Measurements from ENCODE around the gene ZNF154.
"Not testable (repeated sequence)": the region's sequence is repeated elsewhere in the genome, so short reads cannot be mapped to it uniquely, and the experiment has no call there.

Gene ZNF154

DNA sequence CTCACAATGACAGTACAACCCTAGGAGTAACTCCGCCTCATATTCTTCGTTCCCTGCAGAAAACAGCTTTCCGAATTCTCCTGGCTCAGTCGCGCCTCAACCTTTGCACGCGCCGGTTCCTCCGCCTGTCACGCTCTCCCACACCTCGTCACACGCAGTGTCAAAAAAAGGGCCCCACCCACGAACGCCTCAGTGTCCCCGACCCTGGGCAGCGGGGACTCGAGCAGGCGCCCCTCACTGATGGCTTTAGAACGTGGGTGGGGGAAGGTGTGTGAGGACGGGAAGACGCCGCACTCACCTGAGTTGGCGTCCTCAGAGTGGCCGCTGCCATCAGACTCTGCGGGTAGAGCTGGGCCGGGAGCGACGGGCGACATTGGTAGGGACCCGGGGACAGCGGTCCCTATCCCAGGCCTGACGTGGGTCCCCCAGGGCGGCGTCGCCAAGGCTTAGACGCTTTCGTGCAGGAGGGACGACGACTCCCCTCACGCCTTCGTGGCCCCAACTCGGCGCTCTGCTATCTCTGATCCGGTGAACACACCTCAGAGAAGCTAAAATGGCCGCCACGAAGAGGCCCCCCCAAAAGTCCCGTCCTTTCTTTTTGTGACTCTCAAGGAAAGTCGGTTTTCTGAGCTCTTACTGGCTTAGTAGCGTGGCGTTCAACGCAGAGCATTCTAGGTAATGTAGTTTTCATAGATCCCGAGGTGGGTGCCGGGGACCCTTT is at the start of gene ZNF154:
TSS of gene ZNF154 (minus strand) at position 564 of the 721 bp plus-strand sequence. CDS start at position 331, 233 bp downstream.
- DNase-seq: no peak

DNA sequence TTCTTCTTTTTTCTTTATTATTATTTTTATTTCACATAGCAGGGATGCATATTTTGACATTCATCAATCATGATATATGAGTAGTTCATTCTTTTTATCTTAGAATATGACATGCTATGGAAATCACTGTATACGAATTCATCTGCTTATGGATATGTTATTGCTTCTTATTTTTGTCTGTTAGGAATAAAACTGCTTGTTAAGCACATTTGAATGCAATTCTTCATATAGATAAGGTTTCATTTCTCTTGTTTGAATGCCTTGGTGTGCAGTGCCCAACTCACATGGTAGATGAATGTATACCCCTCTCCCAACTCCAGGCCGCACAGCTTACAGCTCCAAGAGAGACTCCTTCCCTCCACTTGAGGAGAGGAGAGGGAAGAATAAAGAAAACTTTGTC is 48.9 kb upstream of the ZNF154 start:
- no peak for DNase-seq

DNA sequence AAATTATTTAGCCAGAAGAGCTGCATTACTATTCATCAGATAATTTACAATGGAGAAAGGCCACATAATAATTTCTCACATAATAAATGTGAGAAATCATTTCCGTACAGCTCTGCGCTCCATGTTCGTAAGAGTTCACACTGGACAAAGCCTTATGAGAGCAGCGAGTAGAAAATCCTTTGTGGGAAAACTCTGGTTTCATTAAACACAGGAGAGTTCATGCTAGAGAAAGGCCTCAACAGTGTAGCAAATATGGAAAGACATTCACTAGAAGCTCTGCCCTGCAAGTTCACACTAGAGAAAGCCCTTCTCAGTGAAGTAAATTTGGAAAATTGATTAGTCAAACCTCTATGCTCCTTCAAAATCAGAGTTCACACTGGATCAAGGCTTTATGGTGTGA is 46.0 kb upstream of the ZNF154 start:
- DNase-seq: no peak

DNA sequence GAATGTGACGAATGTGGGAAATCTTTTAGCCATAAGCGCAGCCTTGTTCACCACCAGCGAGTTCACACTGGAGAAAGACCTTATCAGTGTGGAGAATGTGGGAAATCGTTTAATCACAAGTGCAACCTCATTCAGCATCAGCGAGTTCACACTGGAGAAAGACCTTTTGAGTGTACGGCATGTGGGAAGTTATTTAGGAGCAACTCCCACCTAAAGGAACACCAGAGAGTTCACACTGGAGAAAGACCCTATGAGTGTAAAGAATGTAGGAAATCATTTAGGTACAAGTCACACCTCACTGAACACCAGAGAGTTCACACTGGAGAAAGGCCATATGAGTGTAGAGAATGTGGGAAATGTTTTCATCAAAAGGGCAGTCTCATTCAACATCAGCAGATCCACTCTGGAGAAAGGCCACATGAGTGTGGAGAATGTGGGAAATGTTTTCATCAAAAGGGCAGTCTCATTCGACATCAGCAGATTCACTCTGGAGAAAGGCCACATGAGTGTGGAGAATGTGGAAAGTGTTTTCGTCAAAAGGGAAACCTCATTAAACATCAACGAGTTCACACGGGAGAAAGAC is 45.2 kb upstream of the ZNF154 start:
- no peak for DNase-seq

DNA sequence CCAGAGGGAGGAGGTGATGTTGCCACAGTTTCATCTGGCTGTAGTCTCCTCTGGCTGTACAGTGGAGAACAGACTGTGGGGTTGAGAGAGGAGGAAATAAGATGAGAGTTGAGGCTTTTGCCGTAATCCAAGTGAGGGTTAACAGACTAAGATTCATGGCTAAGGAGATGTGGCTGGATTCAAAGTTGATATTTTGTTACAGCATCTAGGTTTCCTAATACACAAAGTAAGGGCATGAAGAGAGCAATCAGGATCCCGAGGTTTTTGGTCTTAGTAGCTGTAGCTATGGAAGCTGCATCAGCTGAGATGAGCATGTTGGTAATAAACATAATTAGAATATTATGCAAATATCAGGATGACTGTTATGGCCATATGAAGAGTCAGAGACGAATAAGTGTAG is 39.0 kb upstream of the ZNF154 start:
- no peak for DNase-seq

DNA sequence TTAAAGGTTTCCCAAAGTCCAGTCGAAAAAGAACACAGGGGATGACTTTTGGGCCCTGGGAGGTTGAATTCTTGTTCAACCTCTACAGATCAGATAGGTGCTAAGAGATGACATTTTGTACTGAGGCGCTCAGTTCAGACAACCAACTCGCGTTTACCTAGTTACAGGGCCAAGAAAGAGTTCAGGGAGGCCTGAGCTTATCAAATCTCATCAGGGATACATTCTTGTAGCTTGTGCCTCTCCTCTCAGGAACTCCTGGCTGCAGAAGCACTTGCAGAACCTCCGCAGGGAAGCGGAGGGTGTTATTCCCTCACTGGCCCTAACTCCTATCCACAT is 38.4 kb upstream of the ZNF154 start:
- no peak for DNase-seq

GRCh38 chr19:57746580-57747471 is 37.8 kb upstream of the ZNF154 start, which contains the start of gene ZNF776:
Gene ZNF776 (plus strand): TSS chr19:57746815. CDS start chr19:57747059, 244 bp downstream.
- peak; percentile 36 for DNase-seq

GRCh38 chr19:57738770-57739169 is 29.8 kb upstream of the ZNF154 start:
- DNase-seq: not testable (repeated sequence)

DNA sequence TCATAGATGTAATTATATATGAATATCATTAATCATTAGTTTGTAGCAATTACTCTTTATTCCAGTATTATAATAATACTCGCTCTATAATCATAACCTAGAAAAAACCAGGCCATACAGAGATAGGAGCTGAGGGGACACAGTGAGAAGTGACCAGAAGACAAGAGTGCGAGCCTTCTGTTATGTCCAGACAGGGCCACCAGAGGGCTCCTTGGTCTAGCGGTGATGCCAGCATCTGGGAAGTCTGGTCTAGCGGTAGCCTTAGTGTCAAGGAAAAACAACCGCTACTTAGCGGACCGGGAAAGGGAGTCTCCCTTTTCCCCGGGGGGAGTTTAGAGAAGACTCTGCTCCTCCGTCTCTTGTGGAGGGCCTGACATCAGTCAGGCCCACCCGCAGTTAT is 29.3 kb upstream of the ZNF154 start:
- DNase-seq: not testable (repeated sequence)

DNA sequence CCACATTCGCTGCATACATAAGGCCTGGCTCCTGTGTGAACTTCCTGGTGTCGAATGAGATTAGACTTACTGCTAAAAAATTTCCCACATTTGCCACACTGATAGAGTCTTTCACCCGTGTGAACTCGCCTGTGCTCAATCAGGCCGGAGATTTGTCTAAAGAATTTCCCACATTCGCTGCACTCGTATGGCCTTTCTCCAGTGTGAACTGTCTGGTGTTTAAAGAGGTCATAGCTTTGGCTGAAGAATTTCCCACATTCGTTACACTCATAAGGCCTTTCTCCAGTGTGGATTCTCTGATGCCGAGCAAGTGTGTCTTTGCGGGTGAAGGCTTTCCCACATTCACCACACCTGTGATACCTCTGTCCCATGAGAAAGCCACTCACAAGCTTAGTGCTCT is 11.9 kb upstream of the ZNF154 start:
- DNase-seq: no peak

DNA sequence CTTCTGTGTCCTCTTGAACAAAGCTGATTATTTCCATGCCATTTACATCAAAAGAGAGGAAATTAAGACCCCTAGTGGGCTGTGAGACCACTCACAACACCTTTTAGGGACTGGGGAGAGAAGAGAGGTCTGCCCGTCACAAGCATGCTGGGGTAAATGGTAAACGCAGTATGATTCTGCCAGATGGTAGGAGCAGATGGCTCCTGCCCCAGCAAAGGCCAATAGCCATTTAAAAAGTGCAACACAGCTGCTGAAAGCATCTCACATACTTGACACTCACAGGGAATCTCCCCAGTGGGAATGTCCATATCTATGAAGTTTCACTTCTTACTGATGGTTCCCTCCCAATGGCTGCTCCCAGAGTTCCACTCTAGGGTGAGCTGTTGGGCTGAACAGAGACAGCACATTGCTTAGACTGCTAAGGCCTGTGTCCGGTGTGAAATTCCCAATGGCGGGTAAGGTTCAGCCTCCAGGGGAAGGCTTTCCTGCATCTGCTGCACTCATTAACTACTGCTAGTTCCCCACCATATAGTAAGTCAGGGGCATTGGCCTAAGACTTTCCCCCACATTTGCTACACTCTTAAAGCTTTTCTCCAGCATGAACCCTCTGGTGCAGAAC is 11.0 kb upstream of the ZNF154 start:
- DNase-seq: no peak

DNA sequence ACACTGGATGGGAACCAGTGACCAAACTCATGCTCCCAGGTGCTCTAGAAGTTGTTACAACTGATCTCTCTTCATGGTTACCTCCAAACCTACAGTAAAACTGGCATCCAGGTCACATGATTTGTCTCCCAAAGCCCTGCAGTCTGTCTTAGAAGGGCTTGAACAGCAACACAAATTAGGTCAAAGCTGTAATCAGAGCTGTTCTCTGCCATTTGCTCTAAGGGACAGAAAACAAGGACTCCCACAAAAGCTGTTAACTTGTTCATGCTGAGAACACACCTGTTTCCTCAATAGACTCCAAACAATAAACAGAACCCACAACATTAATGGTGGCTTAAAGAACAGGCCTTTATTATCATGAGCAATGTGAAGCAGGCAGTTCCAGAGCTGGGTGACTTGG is 10.4 kb upstream of the ZNF154 start:
- DNase-seq: no peak

GRCh38 chr19:57712222-57712621 is 3.2 kb upstream of the ZNF154 start:
- no peak for DNase-seq

DNA sequence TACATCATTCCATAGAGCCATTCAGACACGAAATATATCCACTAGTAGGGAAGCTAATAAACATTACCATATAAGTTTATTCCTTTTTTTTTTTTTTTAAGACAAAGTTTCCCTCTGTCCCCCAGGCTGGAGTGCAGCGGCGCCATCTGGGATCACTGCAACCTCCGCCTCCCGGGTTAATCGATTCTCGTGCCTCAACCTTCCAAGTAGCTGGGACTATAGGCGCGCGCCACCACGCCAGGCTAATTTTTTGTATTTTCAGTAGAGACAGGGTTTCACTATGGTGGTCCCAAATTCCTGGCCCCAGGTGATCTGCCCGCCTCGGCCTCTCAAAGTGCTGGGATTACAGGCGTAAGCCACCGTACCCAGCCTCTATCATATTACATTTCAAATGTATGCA is 612 bp upstream of the ZNF154 start:
- DNase-seq: no peak

DNA sequence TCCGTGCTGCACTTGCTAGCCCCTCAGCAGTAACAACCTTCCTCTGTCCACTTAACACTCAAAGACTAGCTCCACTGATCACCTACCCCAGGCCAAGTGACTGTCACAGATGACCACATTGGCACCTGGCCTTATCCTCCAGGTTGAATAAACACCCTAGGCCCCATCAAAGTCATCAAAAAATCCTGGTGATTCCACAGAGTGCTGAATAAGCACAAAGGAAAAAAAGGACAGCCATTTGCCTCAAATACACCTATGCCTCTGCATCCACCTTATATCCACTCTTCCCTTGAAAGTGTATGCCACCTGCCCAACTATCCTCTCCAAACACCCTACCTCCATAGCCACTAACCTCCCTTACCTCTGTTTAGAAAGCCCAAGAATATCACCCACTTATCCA is 2.7 kb downstream of the ZNF154 start:
- DNase-seq: no peak

DNA sequence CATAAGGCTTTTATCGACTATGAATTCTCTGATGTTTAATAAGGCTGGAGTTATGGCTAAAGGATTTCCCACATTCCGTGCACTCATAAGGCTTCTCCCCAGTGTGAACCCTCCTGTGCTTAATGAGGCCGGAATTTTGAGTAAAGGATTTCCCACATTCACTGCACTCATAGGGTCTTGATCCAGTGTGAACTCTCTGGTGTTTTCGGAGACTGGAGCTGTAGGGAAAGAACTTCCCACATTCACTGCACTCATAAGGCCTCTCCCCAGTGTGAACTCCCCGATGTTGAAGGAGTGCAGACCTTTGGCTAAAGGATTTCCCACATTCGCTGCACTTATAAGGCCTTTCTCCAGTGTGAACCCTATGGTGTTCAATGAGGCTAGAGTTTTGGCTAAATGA is 7.4 kb downstream of the ZNF154 start:
- DNase-seq: no peak

- DNase-seq: no peak
Measured at GRCh38 chr19:57689750-57690149, 19.3 kb downstream of the ZNF154 start.

- no peak for DNase-seq
Measured at GRCh38 chr19:57688011-57688763, 20.8 kb downstream of the ZNF154 start.

- no peak for DNase-seq
Measured at GRCh38 chr19:57687363-57688010, 21.5 kb downstream of the ZNF154 start.

DNA sequence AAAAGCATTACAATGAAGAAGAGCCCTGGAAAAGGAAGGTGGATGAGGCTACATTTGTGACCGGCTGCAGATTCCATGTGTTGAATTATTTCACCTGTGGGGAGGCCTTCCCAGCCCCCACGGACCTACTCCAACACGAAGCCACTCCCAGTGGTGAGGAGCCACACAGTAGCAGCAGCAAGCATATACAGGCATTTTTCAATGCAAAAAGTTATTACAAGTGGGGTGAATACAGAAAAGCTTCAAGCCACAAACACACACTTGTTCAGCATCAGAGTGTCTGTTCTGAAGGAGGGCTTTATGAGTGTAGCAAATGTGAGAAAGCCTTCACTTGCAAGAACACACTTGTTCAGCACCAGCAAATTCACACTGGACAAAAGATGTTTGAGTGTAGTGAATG is 22.3 kb downstream of the ZNF154 start:
- DNase-seq: no peak

DNA sequence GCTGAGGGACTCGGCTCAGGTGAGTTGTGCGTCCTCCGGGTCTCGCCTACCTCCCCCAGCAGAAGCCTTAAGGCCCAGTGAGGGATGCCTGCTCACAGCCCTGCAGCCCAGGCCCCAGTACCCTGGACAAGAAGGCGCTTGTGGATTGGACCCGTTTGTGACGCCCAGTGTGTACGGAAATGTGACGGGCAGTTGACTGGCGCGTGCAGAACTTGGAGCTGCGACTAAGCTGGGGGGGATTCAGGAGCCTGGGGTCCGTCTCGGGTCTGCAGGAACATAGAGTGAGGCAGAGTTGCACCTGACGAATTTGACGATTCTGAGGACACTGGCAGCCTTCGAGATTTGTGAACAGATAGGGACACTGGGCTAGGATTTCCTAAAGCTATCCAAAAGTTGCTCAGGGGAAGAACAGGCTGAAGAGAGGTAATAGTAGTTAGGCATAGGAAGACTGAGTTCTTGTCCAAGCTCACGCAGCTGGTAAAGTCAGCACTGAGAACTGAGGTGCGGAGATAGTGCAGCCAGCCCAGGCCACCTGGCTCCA is 26.7 kb downstream of the ZNF154 start:
- no peak for DNase-seq

DNA sequence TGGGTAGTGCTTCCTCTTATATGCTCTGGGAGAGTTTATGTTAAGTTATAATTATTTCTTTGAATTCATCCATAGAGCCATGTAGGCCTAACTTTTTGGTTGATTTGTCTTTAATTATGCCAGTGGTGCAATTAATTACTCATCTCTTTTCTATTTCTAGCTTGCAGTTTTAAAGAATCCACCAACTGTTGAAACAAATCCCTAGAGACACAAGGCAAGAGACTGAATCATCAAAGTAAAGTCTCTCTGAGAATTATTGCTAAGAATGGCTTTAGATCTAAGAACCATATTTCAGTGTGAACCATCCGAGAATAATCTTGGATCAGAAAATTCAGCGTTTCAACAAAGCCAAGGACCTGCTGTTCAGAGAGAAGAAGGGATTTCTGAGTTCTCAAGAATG is 33.1 kb downstream of the ZNF154 start:
- DNase-seq: no peak
